A673 (cell line): ENCODE measurements around the gene AREG. TPM values are rescaled to one million over a fixed set of nuclear protein-coding genes. Genes with fewer than 3 reads are reported as not detected.

Source experiments
- BruUV-seq: library from RNA; stranded (reverse); fragments of 400-500 nt; replicated peaks from 2 replicates; lab custom pipeline; 2021; lab: Mats Ljungman, UMichigan
- CTCF ChIA-PET: fragments of 300-600 bp; sonication (Branson Sonifier 250); formaldehyde crosslinking; loops from one replicate; lab custom pipeline; 2022; ENCODE audit warnings: antibody characterized with exemption; lab: Charles Lee
- POLR2A ChIA-PET: fragments of 300-600 bp; sonication (Branson Sonifier 250); formaldehyde crosslinking; loops from one replicate; lab custom pipeline; 2022; ENCODE audit warnings: antibody characterized with exemption; ENCODE audit not compliant: low non-redundant PET; lab: Charles Lee
- DNase-seq: peaks from one replicate; pipeline ENCODE4 v3.0.0-alpha.2; 2015; ENCODE audit warnings: low spot score
- H3K27ac ChIP-seq: fragments of 200-600 bp; sonication (generic); 2 replicates; pipeline ENCODE4 v1.5.1; 2016; ENCODE audit warnings: mixed run types, low read depth, mild to moderate bottlenecking, mixed read lengths, antibody characterized with exemption, low read length; ENCODE audit not compliant: poor library complexity, severe bottlenecking
- H3K27me3 ChIP-seq: fragments of 200-600 bp; sonication (generic); replicated peaks from 2 replicates; pipeline ENCODE4 v1.6.1; 2017; ENCODE audit warnings: mixed run types, low read depth, mild to moderate bottlenecking, mixed read lengths, antibody characterized with exemption, low read length; ENCODE audit not compliant: insufficient read depth, poor library complexity
- H3K36me3 ChIP-seq: fragments of 200-600 bp; sonication (generic); 2 replicates; pipeline ENCODE4 v1.6.1; 2016; ENCODE audit warnings: mixed run types, mild to moderate bottlenecking, mixed read lengths, antibody characterized with exemption, low read length; ENCODE audit not compliant: insufficient read depth, poor library complexity, severe bottlenecking
- H3K4me1 ChIP-seq: fragments of 200-600 bp; sonication (generic); 2 replicates; pipeline ENCODE4 v1.6.1; 2017; ENCODE audit warnings: mixed run types, mild to moderate bottlenecking, mixed read lengths, antibody characterized with exemption, low read length; ENCODE audit not compliant: insufficient read depth, poor library complexity, severe bottlenecking
- H3K4me3 ChIP-seq: fragments of 200-600 bp; sonication (generic); 2 replicates; pipeline ENCODE4 v1.5.1; 2016; ENCODE audit warnings: low read depth, mixed run types, mild to moderate bottlenecking, mixed read lengths, low read length; ENCODE audit not compliant: poor library complexity, severe bottlenecking
- H3K9me3 ChIP-seq: fragments of 200-600 bp; sonication (generic); 2 replicates; pipeline ENCODE4 v1.6.1; 2016; ENCODE audit warnings: mixed run types, low read depth, mild to moderate bottlenecking, mixed read lengths, antibody characterized with exemption, low read length; ENCODE audit not compliant: poor library complexity, severe bottlenecking
- EZH2 ChIP-seq: fragments of 200-600 bp; sonication (generic); IDR thresholded peaks from 2 replicates; pipeline ENCODE4 v1.6.1; 2017; ENCODE audit warnings: borderline replicate concordance, low read depth, mild to moderate bottlenecking, mixed read lengths, antibody characterized with exemption, low read length; ENCODE audit not compliant: poor library complexity, severe bottlenecking
- intact Hi-C: fragments of 100-400 bp; cut with micrococcal nuclease; formaldehyde crosslinking; loops from one replicate; pipeline ENCODE4 v1.10.0; 2022; ENCODE audit not compliant: unreplicated experiment
- total RNA-seq: library from RNA; stranded (reverse); gene quantifications from 2 replicates; pipeline ENCODE4 v1.2.3, GENCODE V29; 2021
- TF ChIP-seq, protein P1 (sequence below): fragments of 300-800, 200-600 bp; sonication (generic); conservative IDR thresholded peaks from 2 replicates; pipeline ENCODE4 v1.5.1; 2017; ENCODE audit warnings: low read depth, mild to moderate bottlenecking, antibody characterized with exemption, low read length, moderate library complexity, mixed read lengths

Gene AREG
- total RNA-seq, 1 experiment from 2014 or later: not detected

- Histone ChIP-seq H3K9me3 (no peaks in the 10 kb centered on the region), H3K4me1 (no peaks in the 10 kb centered on the region), H3K4me3 (no peak overlapping the region), H3K27me3 (no peaks in the 10 kb centered on the region), H3K27ac (no peak overlapping the region), H3K36me3 (no peaks in the 10 kb centered on the region)
- no TSS peak for BruUV-seq
- ChIA-PET POLR2A (no interaction called here), CTCF (no interaction called here)
- TF ChIP-seq, protein P1, sequence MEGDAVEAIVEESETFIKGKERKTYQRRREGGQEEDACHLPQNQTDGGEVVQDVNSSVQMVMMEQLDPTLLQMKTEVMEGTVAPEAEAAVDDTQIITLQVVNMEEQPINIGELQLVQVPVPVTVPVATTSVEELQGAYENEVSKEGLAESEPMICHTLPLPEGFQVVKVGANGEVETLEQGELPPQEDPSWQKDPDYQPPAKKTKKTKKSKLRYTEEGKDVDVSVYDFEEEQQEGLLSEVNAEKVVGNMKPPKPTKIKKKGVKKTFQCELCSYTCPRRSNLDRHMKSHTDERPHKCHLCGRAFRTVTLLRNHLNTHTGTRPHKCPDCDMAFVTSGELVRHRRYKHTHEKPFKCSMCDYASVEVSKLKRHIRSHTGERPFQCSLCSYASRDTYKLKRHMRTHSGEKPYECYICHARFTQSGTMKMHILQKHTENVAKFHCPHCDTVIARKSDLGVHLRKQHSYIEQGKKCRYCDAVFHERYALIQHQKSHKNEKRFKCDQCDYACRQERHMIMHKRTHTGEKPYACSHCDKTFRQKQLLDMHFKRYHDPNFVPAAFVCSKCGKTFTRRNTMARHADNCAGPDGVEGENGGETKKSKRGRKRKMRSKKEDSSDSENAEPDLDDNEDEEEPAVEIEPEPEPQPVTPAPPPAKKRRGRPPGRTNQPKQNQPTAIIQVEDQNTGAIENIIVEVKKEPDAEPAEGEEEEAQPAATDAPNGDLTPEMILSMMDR: no peak
- TF ChIP-seq EZH2: no peak
- no peak for DNase-seq
- intact Hi-C loops: no loop called here
Observed at GRCh38 chr4:74499986-74500781, 55.2 kb downstream of the AREG start.

DNA sequence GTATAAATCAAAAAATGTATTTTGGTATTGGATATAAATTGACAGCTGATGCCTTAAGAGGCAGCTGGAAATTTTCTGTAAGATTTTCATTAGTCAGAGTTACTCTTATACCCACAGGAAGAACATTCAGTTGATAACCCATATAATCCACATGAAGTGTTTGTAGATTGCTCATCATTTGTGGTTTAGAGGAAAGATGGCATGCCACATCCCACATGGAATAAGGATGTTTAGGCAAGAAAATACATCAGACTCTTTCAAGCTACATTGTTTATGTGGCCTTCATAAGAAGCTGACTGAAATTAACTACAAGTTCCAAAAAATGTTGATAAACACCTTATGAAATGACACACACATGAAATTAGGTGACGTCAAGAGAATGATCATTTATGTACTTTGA lies 56.6 kb downstream of the AREG start:
- Histone ChIP-seq H3K36me3 (no peaks in the 10 kb centered on the region), H3K9me3 (no peaks in the 10 kb centered on the region), H3K4me1 (no peaks in the 10 kb centered on the region), H3K27ac (no peak overlapping the region), H3K4me3 (no peak overlapping the region), H3K27me3 (no peaks in the 10 kb centered on the region)
- DNase-seq: no peak
- intact Hi-C loops: no loop called here
- ChIA-PET CTCF (no interaction called here), POLR2A (no interaction called here)
- TF ChIP-seq EZH2: no peak
- TF ChIP-seq, protein P1: no peak
- no TSS peak for BruUV-seq

- H3K9me3 ChIP-seq: no peaks in the 10 kb centered on the region
- no TSS peak for BruUV-seq
- no peak overlapping the region for H3K4me3 ChIP-seq
- POLR2A ChIA-PET: no interaction called here
- H3K36me3 ChIP-seq: no peaks in the 10 kb centered on the region
- intact Hi-C loops: no loop called here
- DNase-seq: no peak
- H3K4me1 ChIP-seq: no peaks in the 10 kb centered on the region
- H3K27ac ChIP-seq: no peak overlapping the region
- H3K27me3 ChIP-seq: no peaks in the 10 kb centered on the region
- TF ChIP-seq EZH2: no peak
- TF ChIP-seq, protein P1: no peak
- CTCF ChIA-PET: no interaction called here
Observed at GRCh38 chr4:74503580-74503979, 58.6 kb downstream of the AREG start.
